Type B pancreatic cell (in vitro differentiated cells): ENCODE measurements around the gene TENM3. TPM values are rescaled to one million over a fixed set of nuclear protein-coding genes. Genes with fewer than 3 reads are reported as not detected.

ENCODE experiments used
- DNase-seq: peaks from one replicate; pipeline ENCODE4 v3.0.0; 2021; ENCODE audit warnings: mixed read lengths; ENCODE audit not compliant: unreplicated experiment; ENCODE audit errors: extremely low spot score
- H3K27ac Mint-ChIP-seq: 2 replicates; pipeline ENCODE4 v1.8.0; 2021; ENCODE audit warnings: mild to moderate bottlenecking, mixed read lengths
- H3K27me3 Mint-ChIP-seq: 2 replicates; pipeline ENCODE4 v1.8.0; 2021; ENCODE audit warnings: mixed read lengths
- H3K36me3 Mint-ChIP-seq: 2 replicates; pipeline ENCODE4 v1.8.0; 2021; ENCODE audit warnings: mixed read lengths
- H3K4me1 Mint-ChIP-seq: one replicate; pipeline ENCODE4 v1.8.0; 2021; ENCODE audit warnings: mixed read lengths; ENCODE audit not compliant: unreplicated experiment
- H3K4me3 Mint-ChIP-seq: 2 replicates; pipeline ENCODE4 v1.8.0; 2021; ENCODE audit warnings: mild to moderate bottlenecking, mixed read lengths
- H3K9me3 Mint-ChIP-seq: 2 replicates; pipeline ENCODE4 v1.8.0; 2021; ENCODE audit warnings: mixed read lengths
- CTCF ChIP-seq: fragments of 200-600 bp; sonication (generic); conservative IDR thresholded peaks from 2 replicates; pipeline ENCODE4 v1.5.0; 2021; ENCODE audit warnings: antibody characterized with exemption, mild to moderate bottlenecking
- total RNA-seq: library from RNA; stranded (reverse); gene quantifications from 2 replicates; pipeline ENCODE4 v1.2.1, GENCODE V29; 2021; ENCODE audit warnings: low replicate concordance

The TENM3 gene
- total RNA-seq, 1 donor from 2014 or later: 73.5 TPM

- TF ChIP-seq CTCF: no peak
- DNase-seq: no peak
- Mint-ChIP-seq H3K27me3 (no peaks in the 10 kb centered on the region), H3K9me3 (no peaks in the 10 kb centered on the region), H3K4me1 (no peaks in the 10 kb centered on the region), H3K36me3 (peaks cover 10% of the 10 kb centered on the region), H3K4me3 (no peak overlapping the region), H3K27ac (no peak overlapping the region)
Measured at GRCh38 chr4:182429896-182430295, 186.7 kb downstream of the TENM3 start.

- Mint-ChIP-seq H3K4me3 (no peak overlapping the region), H3K27me3 (no peaks in the 10 kb centered on the region), H3K36me3 (peaks cover 10% of the 10 kb centered on the region), H3K9me3 (no peaks in the 10 kb centered on the region), H3K27ac (no peak overlapping the region), H3K4me1 (no peaks in the 10 kb centered on the region)
- DNase-seq: no peak
- no peak for TF ChIP-seq CTCF
Measured at GRCh38 chr4:182432819-182433218, 189.6 kb downstream of the TENM3 start.

- no peak for DNase-seq
- Mint-ChIP-seq H3K4me1 (no peaks in the 10 kb centered on the region), H3K27me3 (no peaks in the 10 kb centered on the region), H3K4me3 (no peak overlapping the region), H3K36me3 (peaks cover 12% of the 10 kb centered on the region), H3K9me3 (no peaks in the 10 kb centered on the region), H3K27ac (no peak overlapping the region)
- no peak for TF ChIP-seq CTCF
Measured at GRCh38 chr4:182434720-182435119, 191.5 kb downstream of the TENM3 start.

GRCh38 chr4:182435401-182435800, 192.2 kb downstream of the TENM3 start:
- Mint-ChIP-seq H3K36me3 (peaks cover 13% of the 10 kb centered on the region), H3K27ac (no peak overlapping the region), H3K4me1 (no peaks in the 10 kb centered on the region), H3K27me3 (no peaks in the 10 kb centered on the region), H3K9me3 (no peaks in the 10 kb centered on the region), H3K4me3 (no peak overlapping the region)
- no peak for DNase-seq
- no peak for TF ChIP-seq CTCF

- TF ChIP-seq CTCF: no peak
- Mint-ChIP-seq H3K4me3 (no peak overlapping the region), H3K27ac (no peak overlapping the region), H3K27me3 (peaks cover 13% of the 10 kb centered on the region), H3K4me1 (no peaks in the 10 kb centered on the region), H3K9me3 (no peaks in the 10 kb centered on the region), H3K36me3 (peaks cover 7% of the 10 kb centered on the region)
- no peak for DNase-seq
Measured at GRCh38 chr4:182443070-182443469, 199.9 kb downstream of the TENM3 start.

GRCh38 chr4:182447767-182448280, 204.6 kb downstream of the TENM3 start:
- peaks cover 20% of the 10 kb centered on the region for H3K4me1 Mint-ChIP-seq
- DNase-seq: no peak
- no peaks in the 10 kb centered on the region for H3K36me3 Mint-ChIP-seq
- H3K4me3 Mint-ChIP-seq: peak overlapping the region; percentile 91
- no peaks in the 10 kb centered on the region for H3K9me3 Mint-ChIP-seq
- H3K27ac Mint-ChIP-seq: peak overlapping the region; percentile 27
- H3K27me3 Mint-ChIP-seq: peaks cover 13% of the 10 kb centered on the region
- no peak for TF ChIP-seq CTCF
